Activated CD8-positive, alpha-beta T cell treated with anti-CD3 and anti-CD28 coated beads, Interleukin-2, amount 10 ng/mL, durations not matched to agents 7 days and 5 days (primary cell): Measurements from ENCODE around the gene SP4. TPM values are rescaled to one million over a fixed set of nuclear protein-coding genes. Genes with fewer than 3 reads are reported as not detected.

ENCODE experiments used
- ATAC-seq: fragments of 150-1000 bp; cut with Tn5 transposase; one replicate; pipeline ENCODE4 v1.10.0; 2021; ENCODE audit warnings: moderate library complexity
- CTCF ChIA-PET: fragments of 350-600 bp; sonication (Branson Sonifier 250); formaldehyde crosslinking; loops from one replicate; lab custom pipeline; 2021; ENCODE audit warnings: antibody characterized with exemption; lab: Charles Lee
- POLR2A ChIA-PET: fragments of 350-600 bp; sonication (Branson Sonifier 250); formaldehyde crosslinking; loops from one replicate; lab custom pipeline; 2021; ENCODE audit warnings: antibody characterized with exemption; lab: Charles Lee
- DNase-seq: peaks from one replicate; pipeline ENCODE4 v3.0.0-alpha.2; 2020
- H3K27ac Mint-ChIP-seq: one replicate; pipeline ENCODE4 v1.8.0; 2021; ENCODE audit warnings: mild to moderate bottlenecking, mixed read lengths
- H3K27me3 Mint-ChIP-seq: one replicate; pipeline ENCODE4 v1.8.0; 2021; ENCODE audit warnings: low read depth, mixed read lengths
- H3K36me3 Mint-ChIP-seq: one replicate; pipeline ENCODE4 v1.8.0; 2021; ENCODE audit warnings: low read depth, mixed read lengths
- H3K4me1 Mint-ChIP-seq: one replicate; pipeline ENCODE4 v1.8.0; 2021; ENCODE audit warnings: low read depth, mixed read lengths
- H3K4me3 Mint-ChIP-seq: one replicate; pipeline ENCODE4 v1.8.0; 2021; ENCODE audit warnings: mild to moderate bottlenecking, mixed read lengths
- H3K9me3 Mint-ChIP-seq: one replicate; pipeline ENCODE4 v1.8.0; 2022; ENCODE audit warnings: mixed read lengths; ENCODE audit not compliant: insufficient read depth
- total RNA-seq, 2 experiments: library from RNA; stranded (reverse); gene quantifications; one replicate each; pipeline ENCODE4 v1.2.3, GENCODE V29; 2021

Gene SP4
- 10 to 100 TPM; 37.0 to 38.2 TPM for total RNA-seq

DNA sequence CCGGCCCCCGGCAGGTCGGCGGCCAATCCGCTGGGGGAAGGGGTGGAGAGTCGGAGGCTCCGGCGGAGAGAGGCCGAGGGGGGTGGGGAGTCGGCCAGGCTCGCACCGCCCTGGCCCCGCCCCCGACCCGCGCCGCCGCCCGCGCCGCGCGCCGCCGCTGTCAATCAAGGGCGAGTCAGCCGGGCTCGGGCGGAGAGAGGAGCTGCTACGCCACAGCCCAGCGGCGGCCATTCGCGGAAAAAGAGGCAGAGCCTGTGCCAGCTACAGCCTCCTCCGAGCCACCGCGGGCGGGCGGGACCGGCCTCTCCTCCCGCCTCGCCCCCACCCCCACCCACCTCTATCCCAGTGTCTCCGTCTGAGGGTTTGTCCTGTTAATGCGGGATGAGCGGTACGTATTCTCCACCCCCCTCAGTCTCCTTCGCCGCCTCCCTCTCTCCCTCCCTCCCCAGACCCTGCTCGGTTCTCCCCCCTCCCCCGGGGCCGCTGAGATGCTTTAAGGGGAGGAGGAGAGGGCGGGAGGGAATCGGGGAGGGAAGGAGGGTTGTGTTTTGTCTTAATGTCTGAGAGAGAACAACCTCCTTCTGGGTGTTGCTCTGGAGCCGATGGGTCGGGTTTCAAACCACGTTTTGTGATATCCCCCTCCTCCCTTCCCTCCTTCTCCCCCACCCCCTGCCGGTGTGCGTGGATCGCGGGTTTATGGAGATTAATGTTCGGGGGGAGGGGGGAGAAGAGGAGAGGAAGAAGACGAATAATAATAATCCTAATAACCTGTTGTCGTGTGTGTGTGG is at the start of gene SP4:
TSS of gene SP4 (plus strand) at position 213 of the 788 bp plus-strand sequence. CDS start at position 382, 169 bp downstream.
- Mint-ChIP-seq H3K27ac (peak within 1 kb of the TSS; percentile 99), H3K4me1 (peaks cover 50% of the 10 kb centered on the region), H3K4me3 (peak within 1 kb of the TSS; percentile 99), H3K27me3 (no peaks in the 10 kb centered on the region), H3K36me3 (peaks cover 42% of the 10 kb centered on the region), H3K9me3 (no peaks in the 10 kb centered on the region)
- DNase-seq (peak; percentile 96), ATAC-seq (peak; percentile 79)
- CTCF ChIA-PET = interaction anchor here (0.9 to 2.5 kb wide), 7 partner anchors 16 to 517 kb away, joined by 3 to 16 read pairs (median 3); no protein-coding TSS in a partner anchor
- POLR2A ChIA-PET = interaction anchor here (0.6 to 2.7 kb wide), 10 partner anchors 13 to 517 kb away, joined by 3 to 51 read pairs (median 6); no protein-coding TSS in a partner anchor

- CTCF ChIA-PET = interaction anchor here (0.9 to 1.5 kb wide), 6 partner anchors 21 to 121 kb away, joined by 3 to 8 read pairs (median 4); no protein-coding TSS in a partner anchor
- peaks cover 13% of the 10 kb centered on the region for H3K9me3 Mint-ChIP-seq
- peak overlapping the region; percentile 3 for H3K4me3 Mint-ChIP-seq
These were observed 44.4 kb upstream of the SP4 start for GRCh38 chr7:21383227-21384220.

GRCh38 chr7:21393937-21394336 is 33.9 kb upstream of the SP4 start:
- no peak for ATAC-seq
- H3K4me3 Mint-ChIP-seq = no peak overlapping the region
- H3K36me3 Mint-ChIP-seq = no peaks in the 10 kb centered on the region
- CTCF ChIA-PET = no interaction called here
- POLR2A ChIA-PET = no interaction called here
- no peaks in the 10 kb centered on the region for H3K27me3 Mint-ChIP-seq
- H3K4me1 Mint-ChIP-seq = no peaks in the 10 kb centered on the region
- DNase-seq = no peak
- H3K27ac Mint-ChIP-seq = no peak overlapping the region
- peaks cover 4% of the 10 kb centered on the region for H3K9me3 Mint-ChIP-seq

More at GRCh38 chr7:21383227-21384220, 44.4 kb upstream of the SP4 start:
- no peaks in the 10 kb centered on the region for H3K27me3 Mint-ChIP-seq
- POLR2A ChIA-PET = interaction anchor here (1.7 kb wide), 1 partner anchor 44 kb away, joined by 8 read pairs; the partner anchor contains the start of gene SP4
- H3K27ac Mint-ChIP-seq = peak overlapping the region; percentile 69
- DNase-seq (no peak), ATAC-seq (peak; percentile 76)
- peaks cover 24% of the 10 kb centered on the region for H3K4me1 Mint-ChIP-seq
- peaks cover 5% of the 10 kb centered on the region for H3K36me3 Mint-ChIP-seq

DNA sequence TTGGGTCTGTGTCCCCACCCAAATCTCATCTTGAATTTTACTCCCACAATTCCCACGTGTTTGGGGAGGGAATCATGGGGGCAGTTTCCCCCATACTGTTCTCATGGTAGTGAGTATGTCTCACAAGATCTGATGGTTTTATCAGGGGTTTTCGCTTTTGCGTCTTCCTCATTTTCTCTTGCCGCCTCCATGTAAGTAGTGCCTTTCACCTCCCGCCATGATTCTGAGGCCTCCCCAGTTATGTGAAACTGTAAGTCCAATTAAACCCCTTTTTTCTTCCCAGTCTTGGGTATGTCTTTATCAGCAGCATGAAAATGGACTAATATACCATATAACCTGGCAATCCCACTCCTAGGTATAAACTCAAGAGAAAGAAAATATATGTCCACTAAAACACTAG is 25.9 kb upstream of the SP4 start:
- DNase-seq (no peak), ATAC-seq (no peak)
- ChIA-PET CTCF (no interaction called here), POLR2A (no interaction called here)
- Mint-ChIP-seq H3K27ac (no peak overlapping the region), H3K4me3 (no peak overlapping the region), H3K36me3 (peaks cover 17% of the 10 kb centered on the region), H3K9me3 (peaks cover 4% of the 10 kb centered on the region), H3K27me3 (no peaks in the 10 kb centered on the region), H3K4me1 (no peaks in the 10 kb centered on the region)

DNA sequence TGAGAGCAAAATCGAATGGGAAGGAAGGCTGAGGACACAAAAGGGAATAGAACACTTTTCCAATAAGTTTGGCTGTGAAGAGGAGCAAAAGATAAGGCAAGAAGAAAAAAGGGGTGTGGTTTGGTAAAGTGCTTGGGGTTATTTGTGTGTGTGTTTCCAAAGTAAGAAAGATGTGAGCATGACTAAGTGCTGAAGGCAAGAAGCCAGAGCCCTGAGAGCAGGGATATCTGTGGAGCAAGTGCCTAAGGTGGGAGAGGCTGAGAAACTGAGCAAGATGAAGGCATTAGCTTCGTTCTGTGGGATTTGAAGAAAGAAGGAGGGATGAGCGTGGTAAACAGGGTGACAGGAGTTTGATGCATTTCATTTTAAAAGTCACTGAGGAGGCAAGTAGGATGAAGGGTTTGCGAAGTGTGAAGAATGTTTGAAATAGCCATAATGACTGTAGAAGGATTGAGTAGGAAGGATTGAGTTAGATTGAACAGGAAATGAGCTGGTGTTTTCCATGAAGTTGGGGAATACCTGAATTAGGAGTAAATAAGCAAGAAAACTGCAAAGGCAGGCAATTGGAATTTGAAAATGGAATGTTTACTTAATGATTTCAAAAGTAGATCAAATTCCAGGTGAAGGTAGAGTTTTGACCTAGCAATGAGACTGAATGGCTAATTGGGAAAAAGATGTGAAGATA is 19.9 kb upstream of the SP4 start:
- Mint-ChIP-seq H3K4me1 (peaks cover 23% of the 10 kb centered on the region), H3K9me3 (no peaks in the 10 kb centered on the region), H3K36me3 (peaks cover 6% of the 10 kb centered on the region), H3K27me3 (no peaks in the 10 kb centered on the region), H3K4me3 (no peak overlapping the region), H3K27ac (no peak overlapping the region)
- CTCF ChIA-PET = no interaction called here
- POLR2A ChIA-PET = no interaction called here
- ATAC-seq (no peak), DNase-seq (no peak)

DNA sequence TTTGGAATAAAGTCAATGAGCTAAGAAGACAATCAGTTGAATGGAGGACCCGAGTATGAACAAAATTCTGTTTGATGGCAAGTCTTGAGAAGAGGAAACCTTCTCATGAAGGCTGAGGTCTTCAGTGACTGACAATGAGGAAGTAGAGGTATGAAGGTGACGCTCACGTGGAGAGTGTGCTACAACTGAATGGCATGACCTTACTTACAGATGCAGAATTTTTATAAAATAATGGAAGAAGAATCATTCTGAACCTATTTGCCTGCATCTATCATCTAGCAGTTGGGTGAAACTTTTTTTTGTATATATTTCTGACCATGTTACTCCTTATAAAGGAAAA is 19.4 kb upstream of the SP4 start:
- H3K27me3 Mint-ChIP-seq = no peaks in the 10 kb centered on the region
- CTCF ChIA-PET = no interaction called here
- POLR2A ChIA-PET = no interaction called here
- ATAC-seq (no peak), DNase-seq (no peak)
- H3K4me3 Mint-ChIP-seq = no peak overlapping the region
- H3K9me3 Mint-ChIP-seq = no peaks in the 10 kb centered on the region
- H3K4me1 Mint-ChIP-seq = peaks cover 28% of the 10 kb centered on the region
- peaks cover 5% of the 10 kb centered on the region for H3K36me3 Mint-ChIP-seq
- no peak overlapping the region for H3K27ac Mint-ChIP-seq

- Mint-ChIP-seq H3K27ac (peak overlapping the region; percentile 83), H3K36me3 (peaks cover 6% of the 10 kb centered on the region), H3K4me1 (peaks cover 35% of the 10 kb centered on the region), H3K9me3 (no peaks in the 10 kb centered on the region), H3K27me3 (no peaks in the 10 kb centered on the region), H3K4me3 (peak overlapping the region; percentile 15)
- ChIA-PET POLR2A (interaction anchor here (0.6 to 1.8 kb wide), 2 partner anchors 15 to 25 kb away, joined by 3 to 9 read pairs; partner anchors contain the start of gene SP4), CTCF (interaction anchor here (1.1 to 2.7 kb wide), 6 partner anchors 9 to 671 kb away, joined by 3 to 16 read pairs (median 4); no protein-coding TSS in a partner anchor)
- peak; percentile 75 for ATAC-seq
- DNase-seq = no peak
These were observed 15.5 kb upstream of the SP4 start for GRCh38 chr7:21412410-21412851.

GRCh38 chr7:21412957-21413356 is 14.9 kb upstream of the SP4 start:
- ChIA-PET POLR2A (interaction anchor here (1.8 kb wide), 1 partner anchor 15 kb away, joined by 9 read pairs; the partner anchor contains the start of gene SP4), CTCF (interaction anchor here (0.7 to 2.7 kb wide), 7 partner anchors 8 to 670 kb away, joined by 3 to 16 read pairs (median 3); no protein-coding TSS in a partner anchor)
- DNase-seq = no peak
- peak overlapping the region; percentile 83 for H3K27ac Mint-ChIP-seq
- H3K4me3 Mint-ChIP-seq = peak overlapping the region; percentile 15
- peaks cover 35% of the 10 kb centered on the region for H3K4me1 Mint-ChIP-seq
- H3K36me3 Mint-ChIP-seq = peaks cover 6% of the 10 kb centered on the region
- H3K9me3 Mint-ChIP-seq = no peaks in the 10 kb centered on the region
- no peaks in the 10 kb centered on the region for H3K27me3 Mint-ChIP-seq
- no peak for ATAC-seq

- ChIA-PET CTCF (interaction anchor here (0.7 to 2.7 kb wide), 4 partner anchors 13 to 30 kb away, joined by 3 to 16 read pairs (median 4); no protein-coding TSS in a partner anchor), POLR2A (interaction anchor here (1.8 kb wide), 1 partner anchor 14 kb away, joined by 9 read pairs; the partner anchor contains the start of gene SP4)
- no peak for DNase-seq
- no peak for ATAC-seq
- Mint-ChIP-seq H3K27ac (no peak overlapping the region), H3K4me3 (no peak overlapping the region), H3K36me3 (peaks cover 7% of the 10 kb centered on the region), H3K27me3 (no peaks in the 10 kb centered on the region), H3K9me3 (no peaks in the 10 kb centered on the region), H3K4me1 (peaks cover 31% of the 10 kb centered on the region)
These were observed 14.4 kb upstream of the SP4 start for GRCh38 chr7:21413502-21413901.

DNA sequence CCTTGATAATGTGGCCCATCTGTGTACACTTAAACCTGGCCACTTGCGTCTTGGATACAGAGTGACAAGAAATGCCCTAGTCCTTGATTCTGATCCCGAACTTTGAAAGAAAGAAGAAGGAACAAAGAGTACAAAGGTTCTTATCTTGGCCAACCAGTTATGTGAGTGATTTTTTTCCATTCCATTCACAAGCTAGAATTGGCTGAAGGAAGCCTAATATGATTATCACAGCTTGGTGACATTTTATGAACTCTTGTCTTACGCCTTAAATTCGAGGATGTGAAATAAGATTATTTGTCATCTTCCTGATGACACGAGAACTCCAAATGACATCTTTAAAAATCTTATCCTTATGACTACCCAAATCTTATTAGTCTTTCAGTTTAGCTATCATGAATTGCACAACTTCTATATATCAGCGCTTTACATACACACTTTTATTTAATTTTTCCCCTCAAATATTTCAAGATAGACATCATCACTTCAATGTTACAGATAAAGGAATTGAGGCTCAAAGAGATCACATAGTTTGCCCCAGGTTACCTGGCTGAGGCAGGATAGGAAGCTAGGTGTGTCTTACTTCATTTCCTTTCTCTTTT is 13.0 kb upstream of the SP4 start:
- no peak for ATAC-seq
- H3K27me3 Mint-ChIP-seq = no peaks in the 10 kb centered on the region
- peaks cover 9% of the 10 kb centered on the region for H3K36me3 Mint-ChIP-seq
- H3K4me3 Mint-ChIP-seq = no peak overlapping the region
- H3K27ac Mint-ChIP-seq = no peak overlapping the region
- CTCF ChIA-PET = interaction anchor here (1.0 kb wide), 1 partner anchor 160 kb away, joined by 3 read pairs; no protein-coding TSS in a partner anchor
- POLR2A ChIA-PET = no interaction called here
- peaks cover 29% of the 10 kb centered on the region for H3K4me1 Mint-ChIP-seq
- no peaks in the 10 kb centered on the region for H3K9me3 Mint-ChIP-seq
- DNase-seq = no peak
